Left ventricle myocardium superior (tissue), 1 donor: ENCODE data around the gene UBE2F. TPM values are rescaled to one million over a fixed set of nuclear protein-coding genes. Genes with fewer than 3 reads are reported as not detected.
A peak's percentile ranks its signal among the peaks of the same experiment; 100 is the strongest.
"Not testable (repeated sequence)": the region's sequence is repeated elsewhere in the genome, so short reads cannot be mapped to it uniquely, and the experiment has no call there.

Experiments
- ATAC-seq: fragments of 200-7000 bp; cut with Tn5 transposase; one replicate; pipeline ENCODE4 v1.9.1; 2020; ENCODE audit warnings: mild to moderate bottlenecking, moderate library complexity
- DNase-seq: peaks from one replicate; pipeline ENCODE4 v3.0.0-alpha.2; 2020
- intact Hi-C: fragments of 100-400 bp; cut with micrococcal nuclease; formaldehyde crosslinking; loops from one replicate; pipeline ENCODE4 v1.11.0; 2022
- total RNA-seq: library from RNA; stranded (reverse); fragmentation: NEBNext Ultra II Directional; extraction: Animal tissue kit (Norgen Biotek cat#: 25700); gene quantifications from one replicate; pipeline ENCODE4 v1.2.1, GENCODE V29; 2021
- donor health status: DM: no; HTN: yes; CAD: no; lungs with severe emphysema.

Gene UBE2F
- total RNA-seq, 1 donor from 2014 or later = 67.7 TPM

DNA sequence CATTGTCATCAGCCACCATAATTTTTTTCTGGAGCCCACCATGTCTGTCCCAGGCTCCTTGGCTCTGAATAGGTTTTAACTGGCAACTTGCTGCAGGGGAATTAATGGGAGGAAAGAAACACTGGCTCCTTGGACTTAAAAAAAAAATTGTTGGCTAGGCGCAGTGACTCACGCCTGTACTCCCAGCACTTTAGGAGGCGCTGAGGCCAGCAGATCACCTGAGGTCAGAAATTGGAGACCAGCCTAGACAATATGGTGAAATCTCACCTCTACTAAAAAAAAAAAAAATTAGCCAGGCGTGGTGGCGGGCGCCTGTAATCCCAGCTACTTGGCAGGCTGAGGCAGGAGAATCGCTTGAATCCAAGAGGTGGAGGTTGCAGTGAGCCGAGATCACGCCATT lies 67.2 kb downstream of the UBE2F start:
- intact Hi-C loops, ATAC-seq, DNase-seq: not testable (repeated sequence)

DNA sequence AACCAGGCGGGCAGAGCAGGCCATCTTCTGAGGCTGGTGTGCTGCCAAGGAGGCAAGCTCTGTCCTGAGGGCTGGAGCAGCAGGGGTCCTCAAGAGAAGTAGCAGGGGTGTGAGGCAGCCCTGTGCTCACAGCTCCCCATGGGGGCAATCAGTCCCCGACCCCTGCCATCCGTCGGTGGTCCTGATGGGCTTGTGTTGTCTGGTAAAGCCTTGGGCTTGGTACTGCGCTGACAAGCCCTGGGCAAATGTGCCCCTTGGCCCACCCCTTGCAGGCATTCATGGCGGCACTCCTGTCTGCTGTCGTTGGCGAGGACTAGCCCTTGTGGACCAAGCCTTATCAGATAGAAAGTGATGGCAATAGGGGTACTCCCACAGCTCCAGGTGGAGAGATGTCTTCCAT lies 71.4 kb downstream of the UBE2F start:
- intact Hi-C loops = no loop called here
- no peak for DNase-seq

DNA sequence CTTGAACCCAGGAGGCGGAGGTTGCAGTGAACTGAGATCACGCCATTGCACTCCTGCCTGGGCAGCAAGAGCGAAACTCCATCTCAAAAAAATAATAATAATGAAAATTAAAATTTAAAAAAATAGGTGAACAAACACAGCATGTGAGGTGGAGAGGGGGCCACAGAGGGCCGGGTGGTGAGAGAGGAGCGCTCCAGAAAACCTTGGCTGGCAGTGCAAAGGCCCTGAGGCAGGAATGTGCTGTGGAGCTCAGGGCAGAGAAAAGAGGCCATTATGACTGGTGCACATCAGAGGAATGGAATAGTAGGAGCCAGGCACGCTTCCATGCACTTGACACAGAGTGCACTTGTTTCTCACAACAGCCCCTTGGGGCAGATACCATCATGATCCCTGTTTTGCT lies 72.3 kb downstream of the UBE2F start:
- no peak for ATAC-seq
- intact Hi-C loops = no loop called here
- no peak for DNase-seq

More for the DNA sequence above, 71.4 kb downstream of the UBE2F start:
- ATAC-seq = no peak

DNA sequence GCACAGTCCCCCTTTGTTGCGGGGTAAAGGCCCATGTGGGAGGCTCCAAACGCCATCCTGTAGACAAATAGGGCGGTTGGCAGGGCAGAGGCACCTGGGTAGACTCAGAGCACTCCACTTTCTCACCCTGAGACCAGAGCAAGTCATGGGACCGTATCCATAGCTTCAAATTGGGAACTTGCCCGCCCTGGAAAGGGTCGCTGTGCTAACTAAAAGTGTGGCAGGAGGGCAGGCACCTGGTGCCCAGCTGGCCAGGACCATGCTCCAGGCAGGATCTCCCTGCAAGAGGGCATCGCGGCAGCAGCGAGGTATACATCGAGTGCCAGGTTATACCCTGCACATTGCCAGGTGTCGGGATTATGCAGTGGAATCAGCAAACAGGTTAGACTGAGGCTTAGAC lies 73.2 kb downstream of the UBE2F start:
- no peak for ATAC-seq

DNA sequence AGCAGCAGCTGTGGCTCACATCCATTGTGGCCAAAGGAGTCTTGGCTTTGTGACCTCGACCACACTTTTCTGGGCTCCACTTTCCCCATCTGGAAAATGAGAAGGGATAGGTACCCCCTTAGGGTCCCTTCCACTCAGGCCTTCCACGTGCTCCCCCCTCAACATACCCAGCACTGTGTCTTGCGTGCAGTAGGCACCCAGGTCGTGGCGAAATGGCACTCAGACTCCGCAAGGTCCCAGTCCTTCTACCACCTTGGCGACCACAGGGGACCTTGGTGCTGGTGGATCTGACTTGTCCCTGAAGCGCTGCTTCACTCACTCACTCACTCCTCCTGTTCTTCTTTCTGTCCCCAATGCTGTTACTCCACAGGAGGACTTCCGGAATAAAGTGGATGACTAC lies 74.1 kb downstream of the UBE2F start:
- intact Hi-C loops = no loop called here
- no peak for ATAC-seq

More for the DNA sequence above, 73.2 kb downstream of the UBE2F start:
- DNase-seq = no peak
- intact Hi-C loops = no loop called here

DNA sequence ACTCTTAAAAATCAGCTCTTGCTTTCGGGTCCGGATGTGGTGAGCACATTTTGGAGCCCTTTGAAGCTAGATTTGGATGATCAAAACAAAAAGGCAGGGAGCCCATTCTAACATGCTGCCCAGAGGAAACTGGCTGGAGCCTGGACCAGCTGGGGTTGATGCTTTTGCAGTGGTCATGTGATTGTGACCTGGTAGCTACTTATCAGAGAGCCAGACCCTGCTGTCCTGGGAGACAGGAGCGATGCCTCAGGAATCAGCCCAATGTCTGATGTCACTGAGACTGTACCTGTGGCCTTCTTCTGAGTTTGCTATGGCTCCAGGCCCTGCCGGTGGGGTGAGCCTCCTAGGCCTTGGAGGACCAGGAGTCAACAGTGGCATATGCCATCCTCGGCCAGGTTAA lies 75.3 kb downstream of the UBE2F start:
- ATAC-seq = no peak
- intact Hi-C loops = no loop called here

More for the DNA sequence above, 74.1 kb downstream of the UBE2F start:
- no peak for DNase-seq

DNA sequence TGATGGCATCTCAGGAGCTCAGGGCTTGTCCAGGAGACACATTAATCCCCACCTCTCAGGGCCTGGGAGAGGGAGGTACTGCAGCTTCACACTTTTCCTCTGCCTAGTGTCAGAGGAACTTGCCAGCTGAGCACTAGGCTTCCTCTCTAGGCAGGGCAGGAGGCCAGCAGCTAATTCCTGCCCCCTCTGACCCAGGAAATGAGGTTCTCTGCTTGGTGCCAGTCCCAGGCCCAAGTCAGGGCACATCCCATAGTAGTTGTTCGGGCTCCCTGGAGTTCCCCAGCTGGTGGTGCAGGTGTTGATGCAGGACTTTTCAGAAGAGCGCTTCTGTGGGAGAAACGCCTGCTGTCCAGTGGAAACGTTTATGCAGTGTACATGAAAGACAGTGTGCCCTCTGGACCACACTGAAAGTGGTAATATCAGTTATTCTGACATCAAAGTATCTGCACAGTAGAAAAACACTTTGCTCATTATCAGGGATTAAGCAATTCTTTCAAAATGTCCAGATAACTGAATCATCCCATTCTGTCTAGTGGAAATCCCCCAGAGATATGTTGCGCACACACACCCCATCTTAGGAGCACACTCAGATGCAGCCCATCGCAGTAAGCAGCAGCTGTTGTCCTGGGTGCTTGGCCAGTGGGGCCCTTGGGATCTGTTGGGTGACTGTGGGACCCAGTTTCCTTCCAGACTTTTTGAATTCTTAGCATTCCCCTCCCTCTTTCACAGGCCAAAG lies 76.2 kb downstream of the UBE2F start:
- no peak for DNase-seq
- intact Hi-C loops = no loop called here
- peak; percentile 71 for ATAC-seq

More for the DNA sequence above, 75.3 kb downstream of the UBE2F start:
- no peak for DNase-seq

DNA sequence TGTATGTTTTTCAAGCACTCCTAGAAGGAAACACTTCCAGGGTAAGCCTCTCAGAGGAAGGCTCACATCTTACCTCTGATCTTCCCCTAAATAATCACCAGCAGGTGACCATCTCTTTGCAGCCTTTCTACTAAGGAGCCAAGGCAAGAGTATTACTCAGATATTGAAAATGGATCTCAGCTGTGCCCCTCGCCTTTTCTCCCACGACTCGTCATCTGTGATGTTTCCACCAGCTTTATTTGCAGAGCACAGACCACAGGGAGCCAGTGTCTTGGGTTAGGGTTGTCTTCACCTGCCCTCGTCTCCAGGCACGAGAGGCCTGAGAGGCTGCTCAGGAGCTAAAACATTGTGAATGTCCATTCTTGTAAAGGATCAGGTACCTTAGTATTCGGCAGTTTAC lies 77.0 kb downstream of the UBE2F start:
- intact Hi-C loops = no loop called here

DNA sequence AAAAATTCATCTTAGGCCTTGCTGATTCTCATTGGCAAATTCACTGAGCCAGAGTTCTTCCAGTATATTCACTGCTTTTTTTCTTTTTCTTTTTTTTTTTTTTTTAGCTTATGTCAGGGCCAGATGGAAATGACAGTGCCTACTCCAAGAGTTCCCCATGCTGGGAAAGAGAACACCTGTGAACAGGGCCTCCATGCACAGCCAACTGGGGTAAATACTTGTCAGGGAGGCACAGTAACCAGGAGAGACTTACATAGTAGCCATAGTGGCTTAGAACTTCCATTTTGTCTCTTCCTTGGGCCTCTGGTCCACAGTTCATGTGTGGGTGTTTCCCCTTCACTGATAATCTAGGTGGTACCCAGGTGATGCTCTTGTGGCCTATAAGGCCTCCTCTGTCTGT lies 78.8 kb downstream of the UBE2F start:
- intact Hi-C loops = no loop called here
- no peak for DNase-seq
- no peak for ATAC-seq

More for the DNA sequence above, 77.0 kb downstream of the UBE2F start:
- DNase-seq = no peak
- ATAC-seq = no peak

DNA sequence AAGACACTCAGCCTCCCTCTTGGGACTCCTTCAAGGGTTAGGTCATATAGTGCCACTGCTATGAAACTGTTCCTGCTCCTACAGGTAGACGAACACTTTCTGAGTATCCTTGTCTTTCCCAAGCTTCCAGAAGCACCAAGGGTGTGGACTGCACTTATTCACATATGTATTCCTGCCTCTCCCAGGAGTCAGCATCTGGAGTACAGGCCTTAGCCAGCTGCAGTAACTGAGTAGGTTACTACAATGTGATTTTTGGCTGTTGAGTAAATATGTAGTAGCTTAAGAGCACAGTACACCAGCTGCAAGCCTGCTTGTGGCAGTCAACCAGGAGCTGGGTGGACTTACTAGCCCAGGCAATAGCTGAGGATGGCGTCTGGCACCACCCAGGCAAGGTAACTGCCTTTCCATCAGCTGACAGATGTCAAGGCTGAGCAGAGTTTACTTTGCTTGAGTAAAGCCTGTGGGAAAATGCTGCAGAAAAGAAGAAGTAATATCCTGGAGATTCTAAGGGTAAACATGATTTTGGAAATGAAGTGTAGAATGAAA lies 80.0 kb downstream of the UBE2F start:
- DNase-seq = no peak
- intact Hi-C loops = no loop called here
- no peak for ATAC-seq

DNA sequence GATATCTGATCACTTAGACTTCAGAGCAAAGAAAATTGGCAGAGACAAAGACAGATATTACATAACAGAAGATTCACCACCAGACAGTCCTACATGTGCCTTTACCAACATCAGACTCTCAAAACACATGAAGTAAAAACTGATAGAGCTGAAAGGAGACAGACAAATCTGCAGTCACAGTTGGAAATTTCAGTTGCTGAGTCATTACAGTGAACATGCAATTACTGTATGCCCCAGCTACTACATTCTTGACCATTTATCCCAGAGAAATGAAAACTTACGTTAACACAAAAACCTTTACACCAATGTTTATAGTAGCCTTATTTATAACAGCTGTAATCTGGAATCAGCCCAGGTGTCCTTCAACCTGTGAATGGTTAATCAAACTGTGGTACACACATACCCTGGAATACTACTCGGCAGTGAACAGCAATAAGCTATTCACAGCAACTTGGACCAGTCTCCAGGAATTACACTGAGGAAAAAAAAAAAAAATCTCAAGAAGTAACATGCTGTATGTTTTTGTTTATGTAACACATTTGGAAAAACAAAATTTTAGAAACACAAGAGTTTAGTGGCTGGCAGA lies 86.5 kb downstream of the UBE2F start:
- intact Hi-C loops = no loop called here
- no peak for ATAC-seq
- no peak for DNase-seq

DNA sequence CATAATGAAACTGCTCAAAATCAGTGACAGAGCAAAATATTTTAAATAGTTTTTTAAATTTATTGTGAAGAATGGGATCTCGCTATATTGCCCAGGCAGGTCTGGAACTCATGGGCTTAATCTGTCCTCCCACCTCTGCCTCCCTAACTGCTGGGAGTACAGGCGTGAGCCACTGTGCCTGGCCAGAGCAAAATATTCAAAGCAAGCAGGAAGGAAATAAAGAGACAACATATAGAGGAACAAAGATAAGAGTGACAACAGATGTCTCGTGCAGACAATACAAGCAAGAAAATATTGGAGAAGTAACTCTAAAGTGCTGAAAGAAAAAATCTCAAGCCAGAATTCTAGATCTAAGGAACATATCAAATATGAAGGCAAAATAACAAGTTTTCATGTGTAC lies 89.0 kb downstream of the UBE2F start:
- no peak for DNase-seq
- intact Hi-C loops = no loop called here
- no peak for ATAC-seq

DNA sequence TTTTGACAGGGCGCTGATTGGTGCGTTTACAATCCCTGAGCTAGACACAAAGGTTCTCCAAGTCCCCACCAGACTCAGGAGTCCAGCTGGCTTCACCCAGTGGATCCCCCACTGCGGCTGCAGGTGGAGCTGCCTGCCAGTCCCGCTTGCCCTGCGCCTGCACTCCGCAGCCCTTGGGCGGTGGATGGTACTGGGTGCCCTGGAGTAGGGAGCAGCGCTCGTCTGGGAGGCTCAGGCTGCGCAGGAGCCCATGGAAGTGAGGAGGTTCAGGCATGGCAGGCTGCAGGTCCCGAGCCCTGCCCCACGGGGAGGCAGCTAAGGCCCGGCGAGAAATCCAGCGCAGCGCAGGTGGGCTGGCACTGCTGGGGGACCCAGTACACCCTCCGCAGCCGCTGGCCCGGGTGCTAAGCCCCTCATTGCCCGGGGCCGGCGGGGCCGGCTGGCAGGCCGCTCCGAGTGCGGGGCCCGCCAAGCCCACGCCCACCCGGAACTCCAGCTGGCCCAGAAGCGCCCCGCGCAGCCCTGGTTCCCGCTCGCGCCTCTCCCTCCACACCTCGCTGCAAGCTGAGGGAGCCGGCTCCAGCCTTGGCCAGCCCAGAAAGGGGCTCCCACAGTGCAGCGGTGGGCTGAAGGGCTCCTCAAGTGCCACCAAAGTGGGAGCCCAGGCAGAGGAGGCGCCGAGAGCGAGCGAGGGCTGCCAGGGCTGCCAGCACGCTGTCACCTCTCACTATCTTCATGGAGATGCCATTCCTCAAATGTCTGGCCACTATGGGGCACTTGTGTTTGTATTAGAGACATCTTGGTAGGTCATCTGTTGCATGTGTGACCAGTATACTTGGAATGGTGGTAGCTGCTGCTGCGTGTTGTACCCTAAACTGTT lies 91.1 kb downstream of the UBE2F start:
- DNase-seq, ATAC-seq, intact Hi-C loops: not testable (repeated sequence)

DNA sequence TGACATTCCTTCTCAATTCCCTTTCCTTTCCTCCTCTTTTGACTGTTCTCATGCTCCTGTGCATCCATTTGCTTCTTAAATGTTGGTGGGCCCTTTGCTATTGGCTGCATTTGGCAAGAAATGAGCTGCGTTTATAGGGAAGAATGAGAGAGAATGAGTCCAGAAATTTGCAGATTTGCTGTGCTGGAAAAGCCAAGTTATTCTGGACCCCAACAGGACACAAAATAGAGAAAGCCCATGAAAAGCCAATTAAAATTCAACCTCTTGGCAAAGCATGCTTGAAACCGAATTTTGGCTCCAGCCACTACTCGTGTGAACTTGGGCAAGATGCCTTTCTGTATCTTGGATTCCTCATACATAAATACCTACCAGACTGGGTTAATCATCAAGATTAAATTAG lies 92.7 kb downstream of the UBE2F start:
- no peak for ATAC-seq
- intact Hi-C loops = no loop called here
- DNase-seq = no peak

DNA sequence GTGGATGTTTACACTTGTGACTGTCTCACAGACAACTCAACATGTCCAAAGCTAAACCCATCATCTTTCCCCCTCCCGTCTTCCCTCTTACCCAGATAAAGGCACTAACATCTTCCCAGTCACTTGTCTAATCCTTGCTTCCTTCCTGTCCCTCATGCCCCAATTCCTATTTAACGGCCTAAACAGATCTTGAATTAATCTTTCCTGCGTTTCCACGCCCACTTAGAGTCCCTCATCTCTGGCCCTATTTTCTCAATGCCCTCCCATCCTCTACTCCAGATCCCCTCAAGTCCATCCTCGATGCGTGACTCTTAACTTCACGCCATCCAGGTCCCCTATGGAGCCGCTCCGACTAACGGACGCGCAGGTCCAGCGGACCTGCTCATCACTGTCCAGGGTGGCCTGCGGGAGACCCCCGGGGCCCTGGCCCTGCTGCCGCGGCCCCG lies 93.3 kb downstream of the UBE2F start:
- DNase-seq (no peak), ATAC-seq (no peak)
- intact Hi-C loops = no loop called here

DNA sequence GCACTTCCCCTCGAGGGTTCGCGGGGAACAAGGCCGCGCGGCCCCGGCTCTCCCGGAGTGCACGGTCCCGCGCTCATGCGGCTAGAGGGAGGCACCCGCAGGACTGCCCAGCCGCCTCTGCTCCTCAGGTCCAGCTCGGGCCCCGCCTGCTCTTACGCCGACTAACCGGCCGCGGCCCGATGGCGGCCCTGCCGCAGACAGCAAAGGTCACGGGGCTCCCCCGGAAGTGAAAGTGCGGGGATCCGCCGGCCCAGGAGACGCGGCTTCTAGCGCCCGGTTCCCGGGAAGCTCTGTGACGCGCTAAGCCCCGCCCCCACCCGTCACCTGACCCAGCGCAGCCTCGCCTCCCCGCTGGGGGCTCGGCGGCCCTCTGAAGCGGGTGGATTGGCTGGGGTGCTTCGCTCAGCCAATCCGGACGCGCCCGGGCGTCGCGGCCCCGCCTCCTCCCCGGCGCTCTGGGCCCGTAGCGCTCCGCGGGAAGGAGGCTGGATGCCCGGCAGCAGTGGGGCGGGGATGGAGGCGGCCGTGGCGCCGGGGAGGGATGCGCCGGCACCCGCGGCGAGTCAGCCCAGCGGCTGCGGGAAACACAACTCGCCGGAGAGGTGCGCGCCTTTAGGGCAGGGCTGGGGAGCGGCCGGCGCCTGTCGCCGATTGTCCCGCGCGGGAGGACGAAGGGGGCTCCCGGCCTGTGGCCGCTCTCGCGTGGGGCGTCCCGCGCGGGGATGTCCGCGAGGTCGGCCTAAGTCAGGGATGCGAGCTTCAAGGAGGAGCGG lies 93.9 kb downstream of the UBE2F start, which contains the start of gene SCLY:
Gene SCLY (plus strand): TSS at position 460 of the 773 bp plus-strand sequence. CDS start 54 bp downstream, at position 514.
- DNase-seq = peak; percentile 98
- intact Hi-C loops = no loop called here
- ATAC-seq = peak; percentile 99

DNA sequence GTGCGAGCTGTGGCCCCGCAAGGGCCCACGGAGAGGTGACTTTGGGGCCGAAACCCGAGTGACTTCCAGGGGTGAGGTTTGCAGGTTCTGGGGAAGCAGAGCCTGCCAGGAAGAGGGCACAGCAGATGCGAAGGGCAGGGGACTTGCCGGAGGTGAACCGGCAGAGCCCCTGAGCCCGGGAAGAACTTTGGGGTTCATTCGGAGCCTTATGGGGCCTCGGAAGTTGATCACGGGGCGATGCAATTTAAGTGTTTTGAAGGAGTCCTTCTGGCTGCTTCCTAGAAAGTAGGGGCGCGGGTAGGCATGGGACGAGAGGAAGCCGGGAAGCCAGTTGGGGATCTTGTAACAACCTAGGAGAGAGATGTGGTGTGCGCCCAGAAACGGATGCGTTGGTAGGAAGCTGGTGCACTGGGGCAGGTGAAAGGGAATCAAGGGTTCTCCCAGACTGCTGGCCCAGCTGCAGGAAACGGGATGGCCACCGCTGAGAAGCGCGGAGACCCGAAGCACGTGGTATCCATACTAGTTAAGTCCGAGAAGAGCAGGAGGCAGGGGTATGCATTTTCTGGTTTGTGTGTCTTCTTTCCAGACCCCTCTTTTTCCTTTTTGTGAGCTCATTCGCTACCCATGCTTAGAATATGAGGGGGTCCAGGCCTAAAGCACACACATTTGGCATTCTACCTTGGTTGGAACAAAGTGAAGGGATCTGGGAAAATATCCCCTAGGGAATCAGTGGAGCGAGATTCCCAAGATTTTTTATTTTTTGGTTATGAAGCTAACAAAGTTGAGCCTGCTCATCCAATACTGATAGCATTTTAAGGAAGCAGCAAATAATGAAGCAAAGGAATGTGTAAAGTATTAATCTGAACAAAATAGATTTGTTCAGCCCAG lies 94.7 kb downstream of the UBE2F start:
- no peak for DNase-seq
- intact Hi-C loops = no loop called here
- ATAC-seq = no peak
